Forelimb muscle (tissue), 1 donor: ENCODE measurements around the gene SAMD4A. TPM values are rescaled to one million over a fixed set of nuclear protein-coding genes. Genes with fewer than 3 reads are reported as not detected.

ENCODE experiments used
- DNase-seq: peaks from one replicate; pipeline ENCODE4 v3.0.0-alpha.2; 2013; ENCODE audit warnings: low read depth
- polyA plus RNA-seq: library from polyadenylated mRNA; unstranded; fragments of 120-200 nt; gene quantifications from one replicate; pipeline ENCODE4 v1.2.1, GENCODE V29; 2013; ENCODE audit not compliant: insufficient read length

Gene SAMD4A, protein sequence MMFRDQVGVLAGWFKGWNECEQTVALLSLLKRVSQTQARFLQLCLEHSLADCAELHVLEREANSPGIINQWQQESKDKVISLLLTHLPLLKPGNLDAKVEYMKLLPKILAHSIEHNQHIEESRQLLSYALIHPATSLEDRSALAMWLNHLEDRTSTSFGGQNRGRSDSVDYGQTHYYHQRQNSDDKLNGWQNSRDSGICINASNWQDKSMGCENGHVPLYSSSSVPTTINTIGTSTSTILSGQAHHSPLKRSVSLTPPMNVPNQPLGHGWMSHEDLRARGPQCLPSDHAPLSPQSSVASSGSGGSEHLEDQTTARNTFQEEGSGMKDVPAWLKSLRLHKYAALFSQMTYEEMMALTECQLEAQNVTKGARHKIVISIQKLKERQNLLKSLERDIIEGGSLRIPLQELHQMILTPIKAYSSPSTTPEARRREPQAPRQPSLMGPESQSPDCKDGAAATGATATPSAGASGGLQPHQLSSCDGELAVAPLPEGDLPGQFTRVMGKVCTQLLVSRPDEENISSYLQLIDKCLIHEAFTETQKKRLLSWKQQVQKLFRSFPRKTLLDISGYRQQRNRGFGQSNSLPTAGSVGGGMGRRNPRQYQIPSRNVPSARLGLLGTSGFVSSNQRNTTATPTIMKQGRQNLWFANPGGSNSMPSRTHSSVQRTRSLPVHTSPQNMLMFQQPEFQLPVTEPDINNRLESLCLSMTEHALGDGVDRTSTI
- polyA plus RNA-seq: 65.1 TPM

- DNase-seq: peak; percentile 70
Measured at GRCh38 chr14:54566410-54567223, at the start of gene SAMD4A. Gene SAMD4A, plus strand, starts transcription at chr14:54567128. Its CDS starts 789 bp downstream, at chr14:54567917.

DNA sequence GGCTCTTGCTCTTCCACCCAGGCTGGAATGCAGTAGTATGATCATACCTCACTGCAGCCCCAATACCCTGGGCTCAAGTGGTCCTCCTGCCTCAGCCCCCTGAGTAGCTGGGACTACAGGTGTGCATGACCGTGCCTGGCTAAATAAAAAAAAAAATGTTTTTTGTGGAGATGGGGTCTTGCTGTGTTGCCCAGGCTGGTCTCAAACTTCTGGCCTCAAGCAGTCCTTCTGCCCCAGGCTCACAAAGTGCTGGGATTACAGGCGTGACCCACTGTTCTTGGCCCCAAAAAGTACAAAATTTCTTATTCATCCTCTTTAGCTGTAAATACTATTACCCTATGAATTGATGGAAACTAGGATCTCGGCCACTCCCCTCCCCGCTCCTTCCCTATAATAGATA, 42.5 kb upstream of the SAMD4A start:
- no peak for DNase-seq

DNA sequence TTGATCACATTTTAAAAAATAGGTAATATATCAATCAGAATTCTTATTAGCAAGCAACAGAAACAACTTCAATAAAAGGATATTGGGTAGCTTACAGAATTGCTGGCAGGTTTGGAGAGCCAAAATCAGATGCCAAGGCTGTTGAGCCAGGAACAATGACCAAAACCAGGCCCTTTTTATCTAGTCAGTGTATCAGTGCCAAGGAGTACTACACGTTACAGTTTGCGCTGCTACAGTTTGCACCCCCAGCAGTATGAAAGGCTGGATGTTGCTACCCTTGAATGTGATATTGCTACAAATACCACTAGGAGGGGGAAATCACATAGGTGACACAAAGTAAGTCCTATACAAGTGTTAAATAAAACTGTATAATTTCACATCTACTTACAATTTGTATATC, 38.0 kb upstream of the SAMD4A start:
- DNase-seq: no peak

- no peak for DNase-seq
Measured at GRCh38 chr14:54529811-54530210, 37.1 kb upstream of the SAMD4A start.

- no peak for DNase-seq
Measured at GRCh38 chr14:54532111-54533012, 34.6 kb upstream of the SAMD4A start.

DNA sequence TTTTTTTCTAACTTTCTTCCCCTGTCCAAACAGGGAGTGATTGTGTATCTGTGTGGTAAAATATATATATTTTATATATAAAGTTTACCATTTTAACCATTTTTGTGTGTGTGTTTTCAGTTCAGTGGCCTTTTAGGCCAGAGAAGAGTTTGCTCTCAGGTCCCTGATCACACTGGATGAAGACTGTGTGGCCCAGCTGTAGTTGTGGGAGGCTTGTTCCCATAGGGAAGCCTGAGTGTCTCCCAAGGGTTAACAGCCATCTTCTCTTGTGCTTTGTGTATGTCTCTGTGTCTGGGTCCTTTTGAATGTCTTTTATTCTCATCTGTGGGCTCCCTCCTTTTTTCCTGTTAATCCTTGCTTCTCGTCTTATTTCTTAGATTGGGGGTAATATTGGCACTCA, 33.8 kb upstream of the SAMD4A start:
- no peak for DNase-seq

DNA sequence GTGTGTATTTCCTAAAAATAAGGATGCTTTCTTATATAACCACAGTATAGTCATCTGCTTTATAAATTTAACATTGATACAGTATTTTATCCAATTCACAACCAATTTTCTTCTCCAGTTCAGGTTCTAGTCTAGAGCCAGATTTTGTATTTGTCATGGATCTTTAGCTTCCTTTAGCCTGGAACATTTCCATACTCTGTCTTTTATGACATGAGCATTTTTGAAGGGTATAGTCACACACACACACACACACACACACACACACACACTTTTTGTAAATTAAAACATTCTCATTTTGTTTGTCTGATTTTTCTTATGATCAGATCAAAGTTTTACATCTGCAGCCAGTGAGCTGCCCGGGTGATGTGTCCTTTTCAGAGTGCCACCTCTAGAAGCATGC, 31.8 kb upstream of the SAMD4A start:
- DNase-seq: no peak

GRCh38 chr14:54535646-54536045, 31.3 kb upstream of the SAMD4A start:
- DNase-seq: no peak

DNA sequence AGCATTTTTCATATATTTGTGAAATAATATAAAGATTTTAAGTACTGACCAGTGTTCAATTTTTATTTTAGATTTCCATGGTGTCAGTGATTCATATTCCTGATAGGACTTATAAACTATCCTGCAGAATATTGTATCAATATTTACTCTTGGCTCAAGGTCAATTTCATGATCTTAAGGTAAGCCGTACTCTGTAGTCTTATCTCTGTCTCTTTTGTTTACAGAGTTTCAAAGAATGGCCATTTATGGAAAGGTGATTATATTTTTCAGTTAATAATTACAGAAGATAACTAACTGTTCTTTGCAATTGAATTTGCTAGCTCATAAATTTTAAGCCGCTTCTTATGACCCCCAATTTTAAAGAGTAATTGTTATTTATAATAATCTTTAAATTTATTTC, 29.3 kb upstream of the SAMD4A start:
- DNase-seq: no peak

GRCh38 chr14:54538055-54538454, 28.9 kb upstream of the SAMD4A start:
- DNase-seq: no peak

DNA sequence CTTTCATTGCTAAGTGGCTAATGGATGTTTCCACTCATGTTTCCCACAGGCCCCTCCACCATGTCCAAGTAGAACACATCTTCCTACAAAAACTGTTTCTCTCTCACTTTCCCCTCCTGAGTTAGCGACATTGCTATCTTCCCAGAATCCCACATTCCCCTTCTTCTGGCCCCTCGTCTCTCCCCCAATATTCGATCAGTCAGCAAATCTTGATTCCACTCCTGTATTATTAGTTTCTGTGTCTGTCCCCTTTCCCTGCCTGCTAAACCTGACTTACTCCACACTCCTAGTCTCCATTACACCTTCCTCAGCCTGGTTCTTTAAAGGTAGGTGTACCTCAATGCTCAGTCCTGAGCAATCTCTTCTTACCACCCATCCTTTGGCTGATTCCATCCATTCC, 19.3 kb upstream of the SAMD4A start:
- no peak for DNase-seq

DNA sequence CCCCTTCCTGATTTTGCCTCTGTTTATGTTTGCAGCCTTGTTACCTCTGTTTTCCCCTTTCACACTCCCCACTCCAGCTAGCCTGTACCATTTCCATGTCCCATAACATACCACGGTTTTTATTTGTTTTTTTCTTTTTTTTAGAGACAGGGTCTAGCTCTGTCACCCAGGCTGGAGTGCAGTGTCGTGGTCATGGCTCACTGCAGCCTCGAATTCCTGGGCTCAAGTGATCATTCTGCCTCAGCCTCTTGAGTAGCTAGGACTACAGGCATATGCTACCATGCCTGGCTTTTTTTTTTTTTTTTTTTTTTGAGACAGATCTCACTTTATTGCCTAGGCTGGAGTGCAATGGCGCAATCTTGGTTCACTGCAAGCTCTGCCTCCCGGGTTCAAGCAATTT, 18.4 kb upstream of the SAMD4A start:
- no peak for DNase-seq

DNA sequence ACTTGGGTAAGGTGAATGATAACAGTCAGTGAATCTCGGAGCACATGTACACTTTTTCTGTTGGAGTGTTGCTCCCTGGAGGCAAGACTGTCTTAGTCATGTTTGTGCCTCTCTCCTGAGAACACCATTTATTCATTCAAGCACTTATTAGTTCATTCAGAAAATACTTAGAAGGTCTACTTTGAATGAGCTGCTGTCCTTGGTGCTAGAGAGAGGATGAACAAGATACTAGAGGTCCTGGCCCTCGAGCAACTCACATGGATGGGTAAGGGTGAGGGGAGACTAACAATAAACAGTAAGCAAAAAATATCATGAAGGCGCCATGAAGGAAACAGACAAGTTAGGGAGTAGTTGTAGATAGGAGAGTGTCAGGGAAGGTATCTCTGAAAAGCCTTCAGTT, 17.1 kb upstream of the SAMD4A start:
- DNase-seq: no peak

- no peak for DNase-seq
Measured at GRCh38 chr14:54550514-54550913, 16.4 kb upstream of the SAMD4A start.

GRCh38 chr14:54554401-54554800, 12.5 kb upstream of the SAMD4A start:
- DNase-seq: no peak

DNA sequence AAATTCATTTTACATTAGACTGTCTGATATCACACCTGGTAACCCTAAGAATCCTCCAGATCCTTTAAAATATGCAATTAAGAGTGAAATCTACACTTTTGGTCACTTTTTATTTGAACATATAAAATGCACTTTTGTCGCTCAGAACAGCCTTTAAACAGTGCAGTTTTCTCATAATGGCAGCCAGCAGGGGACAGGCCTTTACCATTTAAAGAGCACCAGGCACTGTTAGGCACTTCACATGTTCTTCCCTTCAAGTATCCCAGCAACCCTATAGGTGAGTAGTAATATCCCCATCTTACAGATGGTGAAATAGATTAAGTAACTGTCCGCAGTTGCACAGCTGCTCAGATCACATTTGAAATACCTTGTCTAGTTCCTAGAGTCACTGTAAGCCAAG, 11.3 kb upstream of the SAMD4A start:
- DNase-seq: no peak

DNA sequence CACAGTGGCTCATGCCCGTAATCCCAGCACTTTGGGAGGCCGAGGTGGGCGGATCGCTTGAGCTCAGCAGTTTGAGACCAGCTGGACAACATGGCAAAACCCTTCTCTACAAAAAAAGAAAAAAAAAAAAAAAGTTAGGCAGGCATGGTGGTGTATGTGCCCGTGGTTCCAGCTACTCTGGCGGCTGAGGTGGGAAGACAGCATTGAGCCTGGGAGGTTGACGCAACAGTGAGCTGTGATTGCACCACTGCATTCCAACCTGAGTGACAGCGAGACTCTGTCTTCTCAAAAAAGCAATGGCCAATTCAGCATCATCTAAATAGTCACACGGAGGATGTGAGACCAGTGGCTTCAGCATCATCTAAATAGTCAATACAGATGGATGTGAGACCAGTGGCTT, 10.4 kb upstream of the SAMD4A start:
- no peak for DNase-seq

- DNase-seq: no peak
Measured at GRCh38 chr14:54562334-54562733, 4.6 kb upstream of the SAMD4A start.

DNA sequence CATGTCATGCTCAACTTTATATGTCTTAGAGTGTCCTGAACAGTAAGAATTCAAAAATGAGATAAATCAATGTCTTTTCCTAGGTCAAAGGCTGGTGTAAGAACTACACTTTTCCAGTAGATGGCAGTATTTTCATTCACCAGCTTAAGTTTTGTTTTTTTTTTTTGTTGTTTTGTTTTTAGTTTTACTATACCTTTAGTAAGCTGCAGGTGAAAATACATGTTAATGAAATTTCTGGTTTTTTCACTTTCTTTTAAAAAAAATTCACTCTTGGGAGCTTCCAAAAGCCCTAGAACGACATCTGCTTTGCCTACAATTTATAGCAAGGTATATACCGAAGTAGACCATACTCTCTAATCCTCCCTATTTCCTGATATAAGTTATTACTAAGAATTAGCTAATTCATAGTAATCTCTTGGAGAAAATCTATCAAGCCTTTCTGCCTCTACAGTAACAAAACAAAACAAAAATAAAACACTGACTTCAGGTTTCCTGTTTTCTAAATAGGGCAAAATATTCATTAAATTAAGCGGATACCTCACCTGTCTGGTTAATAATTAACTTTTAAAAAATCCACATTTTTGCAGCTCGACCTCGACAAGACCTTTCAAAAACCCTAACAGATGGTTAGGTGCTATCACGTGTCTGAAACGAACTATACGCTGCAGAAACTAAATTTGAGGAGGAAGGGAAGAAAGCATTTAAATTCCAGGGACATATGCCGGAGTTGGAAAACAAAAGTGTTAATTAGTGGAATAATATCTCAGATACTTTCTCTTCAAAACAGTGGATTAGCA, 2.7 kb upstream of the SAMD4A start:
- DNase-seq: no peak
